Measurements from ENCODE around the gene NOC2L.
A peak's percentile ranks its signal among the peaks of the same experiment; 100 is the strongest.
"Not testable (repeated sequence)": the region's sequence is repeated elsewhere in the genome, so short reads cannot be mapped to it uniquely, and the experiment has no call there.

NOC2L gene

GRCh38 chr1:962381-963300 is 3.6 kb upstream of the NOC2L start:
- DNase-seq (ENCODE audit: low spot score), result no peak

- DNase-seq (ENCODE audit: low spot score), result no peak
Observed at GRCh38 chr1:961132-961669, 2.1 kb upstream of the NOC2L start.

GRCh38 chr1:960363-961131 is 1.5 kb upstream of the NOC2L start, which contains the start of gene KLHL17:
KLHL17 (plus strand) TSS chr1:960584; CDS start chr1:960694, 110 bp downstream.
- peak; percentile 83 for DNase-seq (ENCODE audit: low spot score)

- no peak for DNase-seq (ENCODE audit: low spot score)
Observed at GRCh38 chr1:959731-960362, 791 bp upstream of the NOC2L start.

- no peak for DNase-seq (ENCODE audit: low spot score)
Observed at GRCh38 chr1:956636-957035, 2.4 kb downstream of the NOC2L start.

GRCh38 chr1:955474-955873 is 3.6 kb downstream of the NOC2L start:
- DNase-seq (ENCODE audit: low spot score), result no peak

GRCh38 chr1:954927-955326 is 4.1 kb downstream of the NOC2L start:
- DNase-seq (ENCODE audit: low spot score), result no peak

GRCh38 chr1:953524-954320 is 5.3 kb downstream of the NOC2L start:
- no peak for DNase-seq (ENCODE audit: low spot score)

- DNase-seq (ENCODE audit: low spot score), result no peak
Observed at GRCh38 chr1:952603-953002, 6.5 kb downstream of the NOC2L start.

- DNase-seq (ENCODE audit: low spot score), result no peak
Observed at GRCh38 chr1:952201-952600, 6.9 kb downstream of the NOC2L start.

GRCh38 chr1:951364-951763 is 7.7 kb downstream of the NOC2L start:
- no peak for DNase-seq (ENCODE audit: low spot score)

- no peak for DNase-seq (ENCODE audit: low spot score)
Observed at GRCh38 chr1:950881-951280, 8.2 kb downstream of the NOC2L start.

GRCh38 chr1:950268-950667 is 8.8 kb downstream of the NOC2L start:
- no peak for DNase-seq (ENCODE audit: low spot score)

GRCh38 chr1:947958-948357 is 11.1 kb downstream of the NOC2L start:
- DNase-seq (ENCODE audit: low spot score), result no peak

GRCh38 chr1:946811-947210 is 12.2 kb downstream of the NOC2L start:
- not testable (repeated sequence) for DNase-seq (ENCODE audit: low spot score)

- no peak for DNase-seq (ENCODE audit: low spot score)
Observed at GRCh38 chr1:945688-946556, 13.1 kb downstream of the NOC2L start.

- no peak for DNase-seq (ENCODE audit: low spot score)
Observed at GRCh38 chr1:944341-945325, 14.4 kb downstream of the NOC2L start.

GRCh38 chr1:943545-944340 is 15.3 kb downstream of the NOC2L start:
- DNase-seq (ENCODE audit: low spot score), result no peak
